Measurements from ENCODE around the gene FAM98B.
"Not testable (repeated sequence)": the region's sequence is repeated elsewhere in the genome, so short reads cannot be mapped to it uniquely, and the experiment has no call there.

FAM98B gene

DNA sequence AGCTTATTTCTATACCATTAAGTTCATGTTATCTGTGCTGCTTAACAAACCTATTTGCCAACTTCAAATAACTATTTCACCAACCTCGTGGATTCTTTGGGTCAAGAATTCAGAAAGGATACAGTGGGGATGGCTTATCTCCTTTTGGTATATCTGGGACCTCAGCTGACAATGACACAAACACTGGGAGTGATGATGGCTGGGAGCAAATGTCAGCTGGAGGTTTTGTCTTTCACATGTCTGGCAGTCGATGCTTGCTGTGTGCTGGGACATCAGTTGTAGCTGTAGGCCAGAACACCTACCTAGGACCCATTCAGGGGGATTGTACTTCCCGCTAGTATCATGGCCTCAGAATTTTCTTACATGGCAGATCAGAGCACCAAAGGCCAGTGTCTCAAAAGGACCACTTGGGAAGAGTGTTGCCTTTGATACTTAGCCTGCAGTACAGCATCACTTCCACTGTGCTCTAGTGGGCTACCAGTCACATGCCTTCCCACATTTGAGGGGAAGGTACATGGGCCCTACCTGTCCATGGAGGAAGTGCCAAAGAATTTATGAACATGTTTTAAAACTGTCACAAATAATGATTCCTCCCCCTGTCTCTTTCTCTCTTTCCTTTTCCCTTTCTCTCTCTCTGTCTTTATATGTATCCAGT lies 23.7 kb upstream of the FAM98B start:
- TF ChIP-seq ZNF560 (tag by site-specific recombination; IDR thresholded peaks at IDR 0.05; ENCODE audit: borderline replicate concordance) (no peak), ZNF596 (tag by site-specific recombination; IDR thresholded peaks at IDR 0.05) (no peak), ZNF623 (tag by site-specific recombination; IDR thresholded peaks at IDR 0.05) (no peak), SP7 (tag by site-specific recombination; IDR thresholded peaks at IDR 0.05) (no peak), YY1 (tag by site-specific recombination; IDR thresholded peaks at IDR 0.05) (no peak), ZFP69B (tag by site-specific recombination; IDR thresholded peaks at IDR 0.05) (no peak), TRIM28 (IDR thresholded peaks at IDR 0.05; ENCODE audit: borderline replicate concordance, low read length) (no peak)
- TF ChIP-seq, protein P1, sequence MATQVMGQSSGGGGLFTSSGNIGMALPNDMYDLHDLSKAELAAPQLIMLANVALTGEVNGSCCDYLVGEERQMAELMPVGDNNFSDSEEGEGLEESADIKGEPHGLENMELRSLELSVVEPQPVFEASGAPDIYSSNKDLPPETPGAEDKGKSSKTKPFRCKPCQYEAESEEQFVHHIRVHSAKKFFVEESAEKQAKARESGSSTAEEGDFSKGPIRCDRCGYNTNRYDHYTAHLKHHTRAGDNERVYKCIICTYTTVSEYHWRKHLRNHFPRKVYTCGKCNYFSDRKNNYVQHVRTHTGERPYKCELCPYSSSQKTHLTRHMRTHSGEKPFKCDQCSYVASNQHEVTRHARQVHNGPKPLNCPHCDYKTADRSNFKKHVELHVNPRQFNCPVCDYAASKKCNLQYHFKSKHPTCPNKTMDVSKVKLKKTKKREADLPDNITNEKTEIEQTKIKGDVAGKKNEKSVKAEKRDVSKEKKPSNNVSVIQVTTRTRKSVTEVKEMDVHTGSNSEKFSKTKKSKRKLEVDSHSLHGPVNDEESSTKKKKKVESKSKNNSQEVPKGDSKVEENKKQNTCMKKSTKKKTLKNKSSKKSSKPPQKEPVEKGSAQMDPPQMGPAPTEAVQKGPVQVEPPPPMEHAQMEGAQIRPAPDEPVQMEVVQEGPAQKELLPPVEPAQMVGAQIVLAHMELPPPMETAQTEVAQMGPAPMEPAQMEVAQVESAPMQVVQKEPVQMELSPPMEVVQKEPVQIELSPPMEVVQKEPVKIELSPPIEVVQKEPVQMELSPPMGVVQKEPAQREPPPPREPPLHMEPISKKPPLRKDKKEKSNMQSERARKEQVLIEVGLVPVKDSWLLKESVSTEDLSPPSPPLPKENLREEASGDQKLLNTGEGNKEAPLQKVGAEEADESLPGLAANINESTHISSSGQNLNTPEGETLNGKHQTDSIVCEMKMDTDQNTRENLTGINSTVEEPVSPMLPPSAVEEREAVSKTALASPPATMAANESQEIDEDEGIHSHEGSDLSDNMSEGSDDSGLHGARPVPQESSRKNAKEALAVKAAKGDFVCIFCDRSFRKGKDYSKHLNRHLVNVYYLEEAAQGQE (tag by site-specific recombination; IDR thresholded peaks at IDR 0.05), result no peak
- H3K9me3 ChIP-seq (ENCODE audit: control insufficient read depth, insufficient read depth, low read depth, low read length), result no peaks in the 10 kb centered on the region
- CTCF ChIA-PET, result interaction anchor here (0.6 to 0.8 kb wide), 2 partner anchors 261 to 331 kb away, joined by 4 read pairs; no protein-coding TSS in a partner anchor
- no peaks in the 10 kb centered on the region for H3K36me3 ChIP-seq (ENCODE audit: control insufficient read depth in 2 of 2, insufficient read depth in 1 of 2, low read length in 2 of 2)
- POLR2A ChIA-PET, result no interaction called here
- no peak overlapping the region for H3K4me3 ChIP-seq (ENCODE audit: low read depth, low read length)
- H3K4me1 ChIP-seq (ENCODE audit: control insufficient read depth, insufficient read depth, low read length), result no peaks in the 10 kb centered on the region
- no peak overlapping the region for H3K27ac ChIP-seq (ENCODE audit: extremely low read depth, low read depth, low read length)

DNA sequence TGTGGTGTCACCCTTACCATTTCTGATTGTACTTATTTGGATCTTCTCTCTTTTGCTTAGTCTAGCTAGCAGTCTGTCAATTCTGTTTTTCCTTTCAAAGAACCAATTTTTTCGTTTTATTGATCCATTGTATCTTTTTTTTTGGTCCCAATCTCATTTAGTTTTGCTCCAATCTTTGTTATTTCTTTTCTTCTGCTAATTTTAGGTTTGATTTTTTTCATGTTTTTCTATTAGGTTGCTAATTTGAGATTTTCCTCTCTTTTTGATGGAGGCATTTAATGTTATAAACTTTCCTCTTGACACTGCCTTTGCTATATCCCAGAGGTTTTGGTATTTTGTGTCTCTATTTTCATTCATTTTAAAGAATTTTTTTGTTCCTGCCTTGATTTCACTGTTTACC lies 16.9 kb upstream of the FAM98B start:
- TF ChIP-seq SETDB1 (IDR thresholded peaks at IDR 0.05; ENCODE audit: insufficient read length, low read length), result no peak
- TF ChIP-seq ZNF549 (tag by site-specific recombination; IDR thresholded peaks at IDR 0.05), result no peak
- no peak for TF ChIP-seq ZNF501 (tag by site-specific recombination; IDR thresholded peaks at IDR 0.05)
- TF ChIP-seq, protein P2, sequence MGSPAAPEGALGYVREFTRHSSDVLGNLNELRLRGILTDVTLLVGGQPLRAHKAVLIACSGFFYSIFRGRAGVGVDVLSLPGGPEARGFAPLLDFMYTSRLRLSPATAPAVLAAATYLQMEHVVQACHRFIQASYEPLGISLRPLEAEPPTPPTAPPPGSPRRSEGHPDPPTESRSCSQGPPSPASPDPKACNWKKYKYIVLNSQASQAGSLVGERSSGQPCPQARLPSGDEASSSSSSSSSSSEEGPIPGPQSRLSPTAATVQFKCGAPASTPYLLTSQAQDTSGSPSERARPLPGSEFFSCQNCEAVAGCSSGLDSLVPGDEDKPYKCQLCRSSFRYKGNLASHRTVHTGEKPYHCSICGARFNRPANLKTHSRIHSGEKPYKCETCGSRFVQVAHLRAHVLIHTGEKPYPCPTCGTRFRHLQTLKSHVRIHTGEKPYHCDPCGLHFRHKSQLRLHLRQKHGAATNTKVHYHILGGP (tag by site-specific recombination; IDR thresholded peaks at IDR 0.05), result no peak
- TF ChIP-seq ZNF184 (tag by site-specific recombination; IDR thresholded peaks at IDR 0.05), result no peak
- no peak for TF ChIP-seq ZNF391 (tag by site-specific recombination; IDR thresholded peaks at IDR 0.05; ENCODE audit: borderline replicate concordance, low read depth)
- TF ChIP-seq KLF8 (tag by site-specific recombination; IDR thresholded peaks at IDR 0.05), result no peak
- TF ChIP-seq ZNF777 (tag by site-specific recombination; IDR thresholded peaks at IDR 0.05; ENCODE audit: borderline replicate concordance), result no peak
- TF ChIP-seq ZNF776 (tag by site-specific recombination; IDR thresholded peaks at IDR 0.05; ENCODE audit: borderline replicate concordance), result no peak
- TF ChIP-seq ZNF658 (tag by site-specific recombination; IDR thresholded peaks at IDR 0.05), result no peak
- no peak for TF ChIP-seq HOXC10 (CRISPR knock-in tag; IDR thresholded peaks at IDR 0.05)
- TF ChIP-seq ZFP37 (tag by site-specific recombination; IDR thresholded peaks at IDR 0.05), result no peak
- no peak for TF ChIP-seq ZNF248 (tag by site-specific recombination; IDR thresholded peaks at IDR 0.05)
- no peak for TF ChIP-seq ZNF704 (tag by site-specific recombination; IDR thresholded peaks at IDR 0.05)
- Histone ChIP-seq H3K27ac (ENCODE audit: extremely low read depth, low read depth, low read length) (no peak overlapping the region), H3K4me1 (ENCODE audit: control insufficient read depth, insufficient read depth, low read length) (no peaks in the 10 kb centered on the region), H3K36me3 (ENCODE audit: control insufficient read depth in 2 of 2, insufficient read depth in 1 of 2, low read length in 2 of 2) (no peaks in the 10 kb centered on the region), H3K4me3 (ENCODE audit: low read depth, low read length) (no peak overlapping the region), H3K9me3 (ENCODE audit: control insufficient read depth, insufficient read depth, low read depth, low read length) (no peaks in the 10 kb centered on the region)
- POLR2A ChIA-PET, result no interaction called here
- CTCF ChIA-PET, result no interaction called here

GRCh38 chr15:38437603-38438002 lies 16.3 kb upstream of the FAM98B start:
- POLR2A ChIA-PET; H3K4me3 ChIP-seq (ENCODE audit: low read depth, low read length); H3K4me1 ChIP-seq (ENCODE audit: control insufficient read depth, insufficient read depth, low read length); CTCF ChIA-PET; H3K36me3 ChIP-seq (ENCODE audit: control insufficient read depth in 2 of 2, insufficient read depth in 1 of 2, low read length in 2 of 2); H3K27ac ChIP-seq (ENCODE audit: extremely low read depth, low read depth, low read length); H3K9me3 ChIP-seq (ENCODE audit: control insufficient read depth, insufficient read depth, low read depth, low read length): not testable (repeated sequence)
